GM21723 (cell line): ENCODE data around the gene NDUFS6.
"Not testable (repeated sequence)": the region's sequence is repeated elsewhere in the genome, so short reads cannot be mapped to it uniquely, and the experiment has no call there.

ENCODE experiments used
- ATAC-seq: cut with Tn5 transposase; IDR thresholded peaks from one replicate; pipeline ENCODE4 v1.9.1; 2021; ENCODE audit warnings: mild to moderate bottlenecking, moderate library complexity; ENCODE audit not compliant: unreplicated experiment

The NDUFS6 gene

DNA sequence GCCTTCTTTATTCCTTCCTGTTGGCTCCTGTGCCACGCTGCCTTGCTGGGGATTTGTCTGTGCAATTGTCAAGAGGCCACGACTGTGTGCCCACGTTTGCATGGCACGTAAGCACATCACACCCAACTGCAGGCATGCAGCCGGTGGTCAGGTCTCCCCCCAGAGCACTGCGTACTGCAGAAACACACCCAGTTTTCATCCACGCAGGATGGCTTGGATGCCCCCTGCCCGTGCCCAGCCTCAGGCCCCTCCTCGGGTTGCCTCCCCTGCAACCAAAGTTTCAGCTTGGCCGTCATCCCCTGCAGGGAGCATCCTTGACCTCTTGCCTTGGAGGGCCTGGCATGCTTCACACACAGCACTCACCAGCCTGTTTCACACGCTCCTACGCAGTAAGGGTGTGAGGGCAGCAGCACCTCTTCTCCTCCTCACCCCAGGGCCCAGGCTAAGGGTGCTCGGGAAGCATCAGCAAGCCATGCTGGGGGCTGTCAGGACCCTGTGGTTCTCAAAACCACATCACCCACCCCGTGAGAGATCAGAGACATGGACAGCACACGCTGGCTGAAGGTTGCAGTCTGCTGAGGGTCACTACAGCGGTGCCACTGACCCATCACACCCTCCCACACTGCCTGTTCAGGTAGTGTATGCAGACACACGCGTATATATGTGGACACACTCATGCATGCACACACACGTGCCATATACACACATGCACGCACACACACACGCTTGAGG, 4.7 kb upstream of the NDUFS6 start:
- ATAC-seq, result no peak

DNA sequence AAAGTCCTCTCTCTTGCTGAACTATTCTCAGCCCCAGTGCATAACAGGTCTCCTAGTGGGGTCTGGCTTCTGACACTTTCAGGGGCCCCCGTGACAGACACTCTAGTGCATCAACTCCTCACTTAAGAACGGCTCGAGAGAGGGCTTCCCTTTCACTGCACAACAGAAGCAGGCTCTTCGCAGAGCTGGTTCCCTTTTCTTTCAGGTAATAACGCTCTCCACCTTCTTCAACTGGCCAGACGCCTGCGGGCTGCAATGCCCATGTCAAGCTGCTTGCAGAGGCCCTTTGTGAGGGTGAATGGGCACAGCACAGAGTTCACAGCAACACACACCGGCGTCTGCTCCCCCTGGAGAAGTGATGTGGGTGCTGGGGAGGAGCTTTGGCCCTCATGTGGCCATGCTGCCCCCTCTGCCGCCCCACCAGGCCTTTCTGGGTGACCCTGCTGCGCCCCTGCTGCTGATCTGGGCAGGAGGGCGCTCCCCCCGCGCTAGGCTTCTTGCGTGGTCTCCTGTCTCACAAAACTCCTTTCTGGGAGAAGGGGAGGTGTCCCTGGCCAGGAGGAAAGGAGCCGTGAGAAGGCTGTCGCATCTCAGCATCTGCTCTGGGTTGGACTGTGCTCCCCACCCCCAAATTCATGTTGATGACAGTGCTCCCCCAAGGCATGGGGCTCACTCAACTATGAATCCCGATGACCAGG, 4.0 kb upstream of the NDUFS6 start:
- no peak for ATAC-seq

DNA sequence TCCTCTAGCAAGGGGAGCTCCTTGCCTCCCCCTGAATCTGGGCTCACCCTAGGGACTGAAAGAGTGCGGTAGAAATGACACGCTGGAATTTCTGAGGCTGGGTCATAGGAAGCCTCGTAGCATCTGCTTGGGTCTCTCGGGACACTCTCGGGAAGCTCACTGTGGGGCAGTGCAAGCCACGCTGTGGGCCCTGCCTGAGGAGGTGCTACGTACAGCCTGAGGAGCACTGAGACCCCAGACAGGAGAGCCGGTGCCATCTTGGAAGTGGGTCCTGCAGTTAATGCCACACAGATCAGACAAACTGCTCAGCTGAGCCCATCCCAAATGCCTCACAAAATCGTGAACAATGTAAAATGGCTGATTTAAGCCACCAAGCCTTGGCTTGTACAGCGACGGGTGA, 3.4 kb upstream of the NDUFS6 start:
- ATAC-seq, result no peak

DNA sequence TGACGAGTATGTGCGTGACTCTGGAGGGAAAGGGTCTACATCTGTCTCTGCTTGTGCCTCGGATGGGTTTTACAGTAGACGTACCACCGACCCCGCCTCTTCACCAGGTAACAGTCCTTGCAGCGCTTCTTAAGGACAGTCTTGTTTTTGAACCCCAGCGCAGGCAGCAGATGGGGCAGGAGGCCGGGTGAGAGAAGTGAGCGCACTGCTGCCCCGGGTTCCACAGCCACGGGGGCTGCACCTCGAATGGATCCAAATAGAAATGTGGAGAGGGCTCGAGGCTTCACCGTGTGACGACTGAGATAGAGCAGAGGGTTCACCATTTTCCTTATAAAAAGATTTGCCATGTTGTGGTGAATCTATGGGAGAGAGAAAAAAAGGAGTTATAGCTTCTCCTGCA, 2.6 kb upstream of the NDUFS6 start:
- ATAC-seq, result not testable (repeated sequence)

DNA sequence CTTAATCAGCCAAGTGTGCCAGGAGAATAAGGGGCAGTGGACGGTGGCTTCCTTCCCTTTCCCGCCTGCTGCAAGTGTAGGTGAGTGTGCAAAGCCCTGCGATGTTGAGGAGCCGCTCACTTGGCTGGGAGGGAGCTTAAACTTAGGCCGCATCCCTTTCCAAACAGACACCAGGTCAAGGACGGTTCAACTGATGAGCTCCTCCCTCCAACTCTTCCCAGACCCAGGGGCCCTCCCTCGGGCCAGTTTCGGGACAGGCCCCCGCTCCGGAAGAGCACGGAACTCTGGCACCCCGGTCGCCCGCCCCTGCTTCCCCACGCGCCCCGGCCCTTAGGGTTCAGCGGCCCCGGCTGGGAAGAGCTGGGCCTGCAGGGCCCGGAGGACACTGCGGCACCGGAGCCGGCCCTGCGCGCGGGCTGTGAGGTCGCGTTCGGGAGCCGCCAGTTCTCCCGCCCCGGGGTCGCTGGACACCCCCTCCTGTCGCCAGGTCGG, 2.1 kb upstream of the NDUFS6 start:
- peak; percentile 29 for ATAC-seq

DNA sequence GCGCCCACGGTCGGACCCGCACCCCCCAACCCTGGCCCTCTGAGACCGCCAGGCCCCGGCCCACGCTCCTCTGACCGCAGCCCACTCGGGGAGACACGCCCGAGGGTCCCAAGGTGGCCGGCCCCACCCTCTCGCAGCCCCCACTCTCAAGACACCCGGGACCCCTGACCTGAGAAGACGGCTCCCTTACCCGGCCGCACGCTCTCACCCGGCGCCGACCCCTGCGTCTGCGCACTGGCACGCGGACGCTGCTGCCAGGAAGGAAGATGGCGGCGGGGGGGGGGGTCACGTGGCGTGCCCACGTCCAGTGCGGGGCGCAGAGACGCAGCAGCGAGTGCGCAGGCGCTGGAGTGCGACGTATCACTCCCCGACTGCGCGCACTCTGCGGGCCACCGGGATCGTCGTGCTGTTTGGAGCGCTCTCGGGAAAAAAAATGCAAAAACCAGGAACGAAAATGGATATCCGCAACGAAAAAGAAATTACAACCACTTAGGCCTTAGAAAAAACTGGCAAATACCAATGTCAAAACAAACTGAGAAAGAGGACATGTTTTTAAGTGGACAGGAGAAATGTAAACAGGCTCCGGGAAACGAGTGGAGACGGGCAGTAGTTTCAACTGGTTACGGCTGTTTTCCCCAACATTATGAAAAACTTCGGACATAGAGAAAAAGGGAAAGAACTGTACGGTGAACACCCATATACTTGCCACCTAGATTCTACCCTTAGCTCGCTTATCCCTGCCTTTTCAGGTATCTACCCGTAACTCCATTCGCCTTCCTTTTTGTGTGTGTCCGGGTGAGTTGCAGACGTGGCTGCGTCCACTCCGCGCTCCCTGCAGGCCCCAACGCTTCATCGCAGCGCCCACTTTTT, 1.4 kb upstream of the NDUFS6 start, which contains the start of gene MRPL36:
Gene MRPL36, minus strand, starts transcription at position 236 of the 870 bp plus-strand sequence. CDS start 902 bp downstream, outside the sequence.
- peak; percentile 56 for ATAC-seq

DNA sequence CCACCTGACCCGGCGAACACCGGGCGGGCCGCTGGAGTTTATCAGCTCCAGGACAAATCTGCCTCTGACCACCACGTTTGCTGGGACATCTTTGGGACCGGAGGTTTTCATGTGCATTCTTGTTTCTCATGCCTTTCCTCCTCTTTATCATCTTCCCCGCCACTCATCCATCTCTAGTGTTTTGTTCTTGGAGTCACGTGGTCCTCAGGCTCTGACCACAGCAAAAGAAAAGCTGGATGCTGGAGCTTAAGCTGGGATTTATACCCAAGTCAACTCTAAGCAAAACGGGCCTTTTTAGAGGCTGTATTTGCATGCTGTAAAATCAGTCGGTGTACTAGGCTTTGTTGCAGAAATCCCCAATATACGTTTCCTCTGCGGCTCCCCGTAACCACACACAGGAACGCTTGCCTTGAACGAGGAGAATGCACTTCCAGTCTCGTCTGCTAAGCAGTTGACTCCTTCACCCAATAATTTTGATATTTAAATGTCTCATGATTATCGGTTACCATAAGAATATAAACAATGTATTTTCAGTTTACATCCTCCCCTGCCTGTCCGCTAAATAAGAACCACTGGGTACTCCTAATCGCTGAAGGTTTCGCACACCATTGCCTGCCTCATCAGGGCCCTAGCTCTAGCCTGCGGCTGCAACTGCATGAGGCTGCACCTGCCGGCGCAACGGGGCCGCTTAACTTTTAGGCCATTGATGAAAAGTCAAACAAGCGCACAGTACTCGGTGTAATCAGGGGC, 560 bp upstream of the NDUFS6 start:
- ATAC-seq, result peak; percentile 40

DNA sequence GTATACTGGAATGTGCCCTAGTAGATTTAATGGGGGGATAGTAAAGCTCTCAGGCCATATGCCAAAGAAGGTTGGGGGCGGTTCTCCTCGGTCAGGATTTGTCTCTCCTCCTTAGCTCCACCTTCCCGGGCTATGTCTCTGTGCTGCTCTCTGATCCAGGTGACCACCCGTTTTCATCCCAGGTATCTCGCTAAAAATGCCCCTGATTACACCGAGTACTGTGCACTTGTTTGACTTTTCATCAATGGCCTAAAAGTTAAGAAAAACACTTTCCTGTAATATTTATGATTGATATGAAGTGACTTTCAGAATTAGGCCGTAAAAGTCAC, 724 bp downstream of the NDUFS6 start:
- no peak for ATAC-seq

DNA sequence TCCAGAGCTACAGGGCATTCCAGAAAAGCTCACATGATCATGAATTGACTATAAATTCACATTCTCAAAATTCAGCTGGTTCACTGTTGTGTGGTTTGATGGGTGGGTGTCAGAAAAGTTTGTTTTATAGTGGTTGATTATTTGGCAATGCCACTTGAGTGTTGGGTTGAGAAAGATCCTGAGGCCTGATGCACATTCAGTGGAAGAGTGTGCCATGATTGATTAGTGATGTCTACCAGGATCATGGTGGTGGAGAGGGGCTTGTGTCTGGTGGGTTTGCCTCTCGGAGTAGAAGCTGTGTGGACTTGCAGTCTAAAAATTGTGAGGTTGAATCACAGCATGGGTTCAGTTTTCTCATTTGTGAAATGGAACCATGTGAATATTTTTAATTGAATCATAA, 2.0 kb downstream of the NDUFS6 start:
- ATAC-seq, result no peak

DNA sequence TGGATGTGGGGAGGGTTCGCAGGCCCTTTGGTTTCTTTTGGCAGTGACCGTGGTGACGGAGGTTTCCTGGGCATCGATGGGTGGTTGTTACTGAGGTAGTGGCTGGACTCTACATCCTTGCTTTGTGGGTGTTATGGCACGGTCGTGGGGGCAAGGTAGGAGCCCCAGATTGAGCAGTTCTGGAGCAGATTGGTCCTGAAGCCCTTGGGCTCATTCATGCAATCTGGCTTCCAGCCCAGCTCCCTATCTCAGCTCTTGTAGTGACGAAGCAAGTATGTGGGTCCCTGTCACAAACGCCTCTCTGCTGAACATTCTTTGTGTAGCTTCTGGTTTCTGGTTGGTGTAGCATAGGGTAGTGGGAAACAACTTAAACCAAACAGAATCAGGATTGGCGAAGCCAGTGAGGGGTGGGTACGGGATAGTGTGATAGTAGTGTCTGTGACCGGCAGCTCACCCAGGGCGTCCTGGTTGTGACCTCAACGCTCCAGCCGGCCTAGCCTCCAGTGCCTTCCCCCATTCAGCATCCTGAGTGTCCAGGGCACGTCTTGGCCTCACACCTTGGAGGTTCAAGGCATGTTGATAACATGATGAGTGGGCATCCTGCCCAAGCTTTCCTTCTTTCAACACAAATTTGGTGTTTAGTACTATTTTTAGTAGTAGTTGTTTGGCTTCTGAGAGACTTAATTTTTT, 2.9 kb downstream of the NDUFS6 start:
- no peak for ATAC-seq

DNA sequence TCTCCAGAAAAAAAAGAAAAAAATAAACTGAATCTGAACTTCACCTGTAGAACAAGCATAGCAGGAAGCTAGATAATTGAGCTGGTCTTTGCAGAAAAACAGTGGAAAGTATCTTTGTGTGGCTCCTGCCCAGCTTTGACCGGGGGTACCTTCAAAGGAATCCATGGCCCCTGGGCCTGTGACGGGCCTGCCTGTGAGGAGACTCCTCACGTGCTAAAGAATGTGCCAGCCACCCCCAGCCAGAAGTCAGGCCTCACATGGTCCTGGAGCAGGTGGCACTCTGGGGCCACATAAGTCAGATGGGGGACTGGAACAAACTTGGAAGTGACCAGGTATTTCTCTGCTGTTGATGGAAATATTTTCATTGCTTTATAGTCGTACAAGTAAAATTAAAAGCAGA, 4.1 kb downstream of the NDUFS6 start:
- ATAC-seq, result no peak

DNA sequence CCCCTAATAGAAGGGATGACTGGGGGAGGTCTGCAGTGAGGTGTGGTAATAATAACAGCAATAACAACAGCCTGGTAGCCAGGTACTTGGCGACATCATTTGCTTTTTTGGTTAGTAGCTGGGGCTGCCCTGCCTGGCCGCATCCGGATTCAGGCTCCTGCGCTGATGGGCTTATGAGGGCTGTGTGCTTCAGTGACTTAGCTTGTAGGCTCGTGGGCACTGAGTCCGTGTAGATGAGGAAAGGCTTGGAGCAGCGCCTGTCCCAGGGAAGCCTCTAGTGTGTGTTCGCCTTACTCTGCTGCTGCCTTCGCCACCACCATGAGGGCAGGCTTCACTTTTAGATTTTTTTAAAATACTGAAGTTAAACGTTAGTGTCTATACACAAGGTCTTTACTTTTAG, 4.5 kb downstream of the NDUFS6 start:
- ATAC-seq, result no peak

DNA sequence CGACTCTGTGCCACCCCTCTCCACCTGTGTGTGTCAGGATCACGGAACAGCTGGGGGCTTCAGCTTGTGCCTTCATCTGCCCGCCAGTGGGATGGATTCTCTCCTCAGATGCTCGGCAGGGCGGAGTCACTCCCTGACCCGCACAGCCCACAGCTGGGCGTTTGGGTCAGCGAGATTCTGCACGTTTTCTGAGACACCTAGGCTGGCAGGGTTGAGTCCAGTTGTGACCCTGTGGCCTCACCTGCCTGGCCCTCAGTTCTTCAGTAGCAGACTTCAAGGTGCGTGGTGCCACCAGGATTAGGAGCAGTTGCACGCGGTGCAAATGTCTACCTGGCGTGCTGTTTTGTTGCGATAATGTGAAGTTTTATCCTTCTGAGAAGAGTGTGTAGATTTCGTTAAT, 5.0 kb downstream of the NDUFS6 start:
- ATAC-seq, result no peak

DNA sequence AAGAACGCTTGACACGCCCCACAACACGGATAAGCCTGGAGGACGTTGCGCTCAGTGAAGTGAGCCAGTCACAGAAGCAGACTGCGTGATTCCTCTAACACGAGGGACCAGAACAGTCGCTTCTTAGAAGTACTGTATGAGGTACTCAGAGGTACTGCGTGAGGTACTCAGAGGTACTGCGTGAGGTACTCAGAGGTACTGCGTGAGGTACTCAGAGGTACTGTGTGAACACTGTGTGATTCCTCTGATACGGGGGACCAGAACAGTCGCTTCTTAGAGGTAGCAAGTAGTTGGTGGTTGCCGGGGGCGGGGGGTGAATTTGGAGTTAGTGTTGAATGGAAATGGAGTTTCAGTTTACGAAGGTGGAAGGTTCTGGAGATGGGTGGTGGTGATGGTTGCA, 5.8 kb downstream of the NDUFS6 start:
- ATAC-seq, result no peak

DNA sequence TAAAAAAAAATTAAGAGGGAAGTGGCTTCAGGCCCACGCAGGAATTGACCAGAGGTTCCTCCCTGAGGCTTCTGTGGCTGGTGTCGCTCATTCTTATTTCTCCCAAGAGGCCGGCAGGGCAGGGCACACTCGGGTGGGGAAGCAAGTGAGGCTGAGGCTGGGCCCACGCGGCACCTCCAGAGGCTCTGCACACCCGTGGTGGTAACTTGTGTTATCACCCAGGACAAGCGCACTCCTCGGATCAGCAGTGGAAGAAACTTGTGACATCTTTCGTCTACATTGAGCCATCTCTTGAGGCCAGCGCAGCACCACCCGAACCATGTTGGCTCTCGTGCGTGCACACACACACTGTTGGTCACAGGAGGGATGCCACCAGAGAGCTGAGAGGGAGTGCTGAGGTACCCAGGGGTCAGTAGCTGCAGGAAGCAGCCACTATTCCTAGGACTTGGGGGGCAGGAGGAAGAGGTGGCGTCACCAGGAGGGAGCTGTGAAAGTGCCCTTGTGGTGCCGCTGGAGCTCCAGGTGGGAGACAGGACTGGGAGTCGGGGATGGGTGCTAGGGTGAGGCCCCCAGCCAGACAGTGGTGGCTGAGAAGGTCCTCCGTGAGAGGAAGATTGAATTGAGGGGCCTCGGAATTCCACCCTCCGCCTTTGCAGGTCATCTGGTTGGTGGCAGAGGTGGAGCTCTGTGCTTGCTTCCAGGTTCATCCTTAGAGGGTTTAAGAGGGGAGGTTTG, 6.4 kb downstream of the NDUFS6 start:
- ATAC-seq, result no peak

DNA sequence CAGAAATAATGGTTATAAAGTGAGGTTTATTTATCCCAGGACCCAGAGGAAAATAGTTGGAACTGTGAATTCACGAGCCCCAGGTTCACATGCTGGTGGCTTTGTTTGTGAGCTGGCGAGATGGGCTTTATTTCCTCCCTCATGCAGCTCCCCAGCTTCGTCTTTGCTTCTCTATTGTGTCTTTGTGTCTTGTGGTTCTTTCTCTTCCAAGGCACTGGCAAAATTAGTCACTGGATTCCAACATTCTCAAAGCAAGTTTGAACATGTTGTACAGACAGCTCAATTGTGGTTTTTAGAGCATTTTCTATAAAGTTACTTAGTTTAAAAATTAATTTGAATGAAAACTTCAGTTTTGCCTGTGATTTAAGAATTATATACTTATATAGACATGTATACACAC, 7.2 kb downstream of the NDUFS6 start:
- ATAC-seq, result no peak

DNA sequence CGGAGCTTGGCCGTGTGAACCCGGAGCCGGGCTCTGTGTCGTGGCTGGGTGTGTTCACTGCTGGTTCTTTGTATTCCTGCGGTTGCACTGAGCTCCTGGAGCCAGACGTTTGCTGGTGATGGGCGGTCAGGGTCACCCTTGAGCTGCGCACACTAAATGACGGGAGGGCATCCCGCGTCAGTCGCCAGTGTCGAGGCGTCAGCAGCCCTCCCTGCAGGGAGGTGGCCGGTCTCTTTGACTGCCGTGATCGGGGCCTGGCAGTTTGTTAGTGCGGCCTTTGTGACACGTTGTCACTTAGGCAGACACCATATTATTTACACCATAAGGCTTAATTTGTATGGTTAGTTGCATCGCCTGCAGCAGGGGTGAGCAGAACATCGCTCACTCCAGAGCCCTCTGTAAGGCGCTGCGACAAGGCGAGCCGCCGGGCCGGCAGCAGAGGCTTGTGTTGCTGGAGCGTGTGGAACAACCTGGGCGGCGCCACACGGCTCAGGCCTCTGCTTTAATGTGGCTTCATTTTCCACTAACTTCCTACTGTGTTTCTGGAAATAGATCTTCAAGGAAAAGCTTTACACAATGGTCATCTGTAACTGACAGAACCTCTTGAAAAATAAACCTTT, 8.3 kb downstream of the NDUFS6 start:
- no peak for ATAC-seq

DNA sequence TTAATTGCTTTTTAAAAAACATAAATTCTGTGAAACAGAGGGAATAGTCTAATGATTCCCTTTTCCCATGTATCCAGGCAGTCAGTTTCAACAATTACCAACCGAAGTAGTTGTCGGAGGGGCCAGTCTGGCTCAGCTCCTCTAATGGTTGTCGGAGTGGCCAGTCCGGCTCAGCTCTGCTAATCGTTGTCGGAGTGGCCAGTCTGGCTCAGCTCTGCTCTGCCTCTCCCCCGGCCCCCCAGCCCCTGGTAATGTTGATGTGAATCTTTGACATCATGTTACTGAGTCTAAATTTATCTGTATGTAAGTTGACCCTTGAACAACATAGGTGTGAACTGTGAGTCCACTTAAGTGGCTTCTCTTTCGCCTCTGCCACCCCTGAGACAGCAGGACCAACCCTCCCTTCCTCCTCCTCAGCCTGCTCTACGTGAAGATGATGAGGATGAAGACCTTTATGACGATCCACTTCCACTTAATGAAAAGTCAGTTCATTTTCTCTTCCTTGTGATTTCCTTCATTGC, 9.4 kb downstream of the NDUFS6 start:
- ATAC-seq, result no peak
